ENCODE measurements around the gene KLC1.

Gene KLC1

GRCh38 chr14:103721334-103722120 lies 92.5 kb downstream of the KLC1 start:
- DNase-seq (ENCODE audit: low read depth): no peak

GRCh38 chr14:103723748-103724081 lies 94.7 kb downstream of the KLC1 start:
- DNase-seq (ENCODE audit: low read depth): no peak

GRCh38 chr14:103724116-103724515 lies 95.1 kb downstream of the KLC1 start:
- DNase-seq (ENCODE audit: low read depth): no peak

GRCh38 chr14:103725001-103725682 lies 96.1 kb downstream of the KLC1 start:
- DNase-seq (ENCODE audit: low read depth): no peak

- no peak for DNase-seq (ENCODE audit: low read depth)
Measured at GRCh38 chr14:103725739-103726395, 96.9 kb downstream of the KLC1 start.

GRCh38 chr14:103726474-103726873 lies 97.5 kb downstream of the KLC1 start:
- no peak for DNase-seq (ENCODE audit: low read depth)

- DNase-seq (ENCODE audit: low read depth): no peak
Measured at GRCh38 chr14:103727313-103727980, 98.4 kb downstream of the KLC1 start.

- DNase-seq (ENCODE audit: low read depth): no peak
Measured at GRCh38 chr14:103728141-103728540, 99.1 kb downstream of the KLC1 start.

GRCh38 chr14:103728721-103729120 lies 99.7 kb downstream of the KLC1 start:
- no peak for DNase-seq (ENCODE audit: low read depth)

- no peak for DNase-seq (ENCODE audit: low read depth)
Measured at GRCh38 chr14:103729496-103730448, 100.8 kb downstream of the KLC1 start.

- no peak for DNase-seq (ENCODE audit: low read depth)
Measured at GRCh38 chr14:103730490-103731035, 101.6 kb downstream of the KLC1 start.

GRCh38 chr14:103731481-103731880 lies 102.5 kb downstream of the KLC1 start:
- DNase-seq (ENCODE audit: low read depth): no peak

- DNase-seq (ENCODE audit: low read depth): no peak
Measured at GRCh38 chr14:103731916-103732867, 103.2 kb downstream of the KLC1 start.

- DNase-seq (ENCODE audit: low read depth): no peak
Measured at GRCh38 chr14:103732868-103733620, 104.0 kb downstream of the KLC1 start.

- no peak for DNase-seq (ENCODE audit: low read depth)
Measured at GRCh38 chr14:103733651-103734050, 104.6 kb downstream of the KLC1 start.

GRCh38 chr14:103734081-103734888 lies 105.3 kb downstream of the KLC1 start:
- no peak for DNase-seq (ENCODE audit: low read depth)

- no peak for DNase-seq (ENCODE audit: low read depth)
Measured at GRCh38 chr14:103735022-103735421, 106.0 kb downstream of the KLC1 start.

GRCh38 chr14:103735439-103735814 lies 106.4 kb downstream of the KLC1 start:
- DNase-seq (ENCODE audit: low read depth): no peak

Data from HS-27A (cell line).